Urinary bladder (tissue), 4 donors: ENCODE data around the gene SMR3B. TPM values are rescaled to one million over a fixed set of nuclear protein-coding genes. Genes with fewer than 3 reads are reported as not detected.

Experiments used
- DNase-seq: peaks from one replicate; pipeline ENCODE4 v3.0.0-alpha.2; 2015; ENCODE audit errors: extremely low spot score
- H3K27ac ChIP-seq: one replicate; pipeline ENCODE4 v1.5.1; 2013; ENCODE audit warnings: low read depth, mild to moderate bottlenecking, moderate library complexity
- H3K36me3 ChIP-seq: one replicate; pipeline ENCODE4 v1.6.1; 2013; ENCODE audit warnings: mild to moderate bottlenecking, moderate library complexity; ENCODE audit not compliant: insufficient read depth
- H3K4me1 ChIP-seq: one replicate; pipeline ENCODE4 v1.6.1; 2013; ENCODE audit warnings: mild to moderate bottlenecking, moderate library complexity; ENCODE audit not compliant: insufficient read depth
- H3K4me3 ChIP-seq: one replicate; pipeline ENCODE4 v1.5.1; 2013; ENCODE audit warnings: low read depth, low read length
- WGBS: extraction: QIAGEN DNeasy Blood & Tissue Kit; methylation state at CpG from one replicate; pipeline ENCODE4 v1.1.7; 2013; 5-methylcytosine and 5-hydroxymethylcytosine counted together
- polyA plus RNA-seq: library from polyadenylated mRNA; stranded (reverse); fragments of 200-250 nt; gene quantifications from one replicate; pipeline ENCODE4 v1.2.3, GENCODE V29; 2013
- total RNA-seq: library from RNA; depleted of rRNA; stranded (reverse); fragments of >200 nt; gene quantifications from one replicate; pipeline ENCODE4 v1.2.3, GENCODE V29; 2014
- donor health status: healthy with polysubstance abuse.
- donor health status: healthy.

The SMR3B gene
- total RNA-seq (not detected), polyA plus RNA-seq (not detected)

DNA sequence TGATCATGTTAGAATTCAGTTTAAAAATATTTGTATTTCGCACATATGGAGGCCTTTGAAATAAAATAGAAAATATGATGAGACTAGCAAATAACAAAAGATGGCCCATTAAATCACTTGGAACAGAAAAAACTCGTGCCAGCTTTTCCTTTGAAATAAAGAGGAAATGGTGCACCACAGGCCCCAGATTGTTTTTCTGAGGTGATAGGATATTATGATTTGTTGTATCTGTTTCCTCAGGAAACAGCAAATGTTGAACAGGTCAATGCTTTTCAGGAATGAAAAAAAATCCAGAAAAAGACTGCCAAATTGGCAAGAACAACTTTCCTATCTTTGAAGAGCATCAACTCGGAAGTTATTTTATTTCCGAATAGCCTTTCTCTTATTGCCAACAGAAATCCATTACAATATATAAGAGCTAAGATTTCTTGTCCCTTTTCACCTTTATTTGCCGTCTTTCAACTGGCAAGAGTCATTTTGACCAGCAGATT, at the start of gene SMR3B:
TSS of gene SMR3B (plus strand) at position 441 of the 491 bp plus-strand sequence. CDS start 1,380 bp downstream, outside the sequence.
- 81% methylated on average over 5 of the region's 5 CpGs for WGBS
- no peak within 1 kb of the TSS for H3K4me3 ChIP-seq
- DNase-seq = no peak
- no peaks in the 10 kb centered on the region for H3K36me3 ChIP-seq
- H3K27ac ChIP-seq = no peak within 1 kb of the TSS
- no peaks in the 10 kb centered on the region for H3K4me1 ChIP-seq

DNA sequence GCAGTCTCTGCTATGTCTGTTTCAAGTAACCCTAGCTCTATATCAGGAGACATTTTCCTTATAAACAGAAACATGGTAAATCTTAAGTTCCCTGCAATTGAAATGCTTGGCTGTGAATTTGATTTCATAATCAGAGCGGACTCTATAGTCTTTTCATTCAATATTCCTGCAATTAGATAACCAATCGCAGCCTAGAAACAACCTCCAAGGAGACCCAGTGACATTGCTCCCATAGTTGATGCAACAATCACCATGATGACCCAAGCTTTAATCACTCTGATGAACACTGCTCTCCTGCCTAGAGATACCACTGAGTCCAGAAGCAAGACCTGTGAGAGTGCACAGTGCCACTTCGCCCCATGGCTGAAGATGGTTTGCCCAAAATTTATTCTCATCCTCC, 48.2 kb upstream of the SMR3B start, which contains the start of gene CABS1:
TSS of gene CABS1 (plus strand) at position 301 of the 400 bp plus-strand sequence. CDS start at position 360, 59 bp downstream.
- Histone ChIP-seq H3K4me1 (no peaks in the 10 kb centered on the region), H3K36me3 (no peaks in the 10 kb centered on the region), H3K4me3 (no peak within 1 kb of the TSS), H3K27ac (no peak within 1 kb of the TSS)
- DNase-seq = no peak
- 95% methylated on average over 3 of the region's 3 CpGs for WGBS

DNA sequence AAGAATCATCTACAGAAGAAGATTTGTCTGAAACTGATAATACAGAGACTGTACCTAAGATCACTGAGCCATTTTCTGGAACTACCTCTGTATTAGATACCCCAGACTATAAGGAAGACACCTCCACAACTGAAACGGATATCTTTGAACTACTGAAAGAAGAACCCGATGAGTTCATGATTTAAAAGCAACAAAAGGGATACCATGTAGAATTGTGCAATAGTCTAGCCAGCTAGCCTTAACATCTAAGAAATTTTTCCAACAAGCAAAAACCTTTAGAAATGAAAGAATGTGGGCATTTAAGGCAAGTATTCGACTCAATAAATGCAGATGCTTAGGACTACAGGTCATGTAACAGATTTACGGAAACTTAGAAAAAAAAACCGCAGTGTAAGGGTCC, 46.9 kb upstream of the SMR3B start:
- WGBS = 88% methylated on average over 5 of the region's 5 CpGs
- DNase-seq = no peak
- Histone ChIP-seq H3K36me3 (no peaks in the 10 kb centered on the region), H3K4me1 (no peaks in the 10 kb centered on the region), H3K27ac (no peak overlapping the region), H3K4me3 (no peak overlapping the region)

DNA sequence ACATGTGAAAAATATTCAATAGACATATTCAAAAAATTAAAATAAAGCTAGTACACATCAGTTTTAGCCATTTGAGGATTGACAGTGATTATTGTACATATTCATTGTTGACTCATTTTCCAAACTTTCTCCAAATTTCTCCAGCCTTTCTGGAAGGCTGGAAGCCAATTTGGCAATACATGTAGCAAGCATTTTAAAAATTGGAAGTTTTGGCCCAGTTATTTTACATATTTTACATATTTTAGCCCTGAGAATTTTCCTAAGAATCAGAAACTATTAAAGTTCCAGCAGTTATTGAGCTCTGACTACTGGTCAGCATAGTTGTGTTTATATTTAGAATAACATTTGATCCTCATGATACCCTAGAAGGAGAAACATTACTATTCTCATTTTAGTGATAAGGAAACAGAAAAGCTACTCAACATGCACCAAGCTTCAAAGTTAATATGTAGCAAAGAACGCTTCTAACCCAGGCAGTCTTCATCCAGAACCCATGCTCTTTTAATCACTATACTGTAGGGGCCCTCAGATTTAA, 45.0 kb upstream of the SMR3B start:
- H3K36me3 ChIP-seq = no peaks in the 10 kb centered on the region
- no peak for DNase-seq
- WGBS = 73% methylated on average over 1 of the region's 1 CpG
- H3K4me3 ChIP-seq = no peak overlapping the region
- no peak overlapping the region for H3K27ac ChIP-seq
- H3K4me1 ChIP-seq = no peaks in the 10 kb centered on the region

DNA sequence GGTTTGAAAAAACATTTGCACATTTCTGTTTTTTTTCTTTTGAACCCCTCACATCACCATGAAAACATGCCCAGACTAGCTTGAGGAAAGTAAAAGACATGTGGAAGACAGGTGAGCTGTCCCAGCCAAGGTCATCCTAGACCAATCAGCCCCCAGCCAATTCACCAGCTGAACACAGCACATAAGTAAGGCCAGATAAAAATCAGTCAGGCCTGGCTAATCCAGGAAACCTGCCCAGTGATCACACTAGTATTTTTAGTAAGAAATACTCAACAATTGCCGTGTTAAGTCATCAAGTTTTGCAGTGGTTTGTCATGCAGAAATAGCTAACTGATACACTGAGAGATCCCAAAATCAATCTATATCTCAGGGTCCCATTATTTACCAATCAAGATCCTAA, 26.7 kb upstream of the SMR3B start:
- no peak for DNase-seq
- H3K4me1 ChIP-seq = no peaks in the 10 kb centered on the region
- no peak overlapping the region for H3K27ac ChIP-seq
- 64% methylated on average over 1 of the region's 1 CpG for WGBS
- no peaks in the 10 kb centered on the region for H3K36me3 ChIP-seq
- no peak overlapping the region for H3K4me3 ChIP-seq

DNA sequence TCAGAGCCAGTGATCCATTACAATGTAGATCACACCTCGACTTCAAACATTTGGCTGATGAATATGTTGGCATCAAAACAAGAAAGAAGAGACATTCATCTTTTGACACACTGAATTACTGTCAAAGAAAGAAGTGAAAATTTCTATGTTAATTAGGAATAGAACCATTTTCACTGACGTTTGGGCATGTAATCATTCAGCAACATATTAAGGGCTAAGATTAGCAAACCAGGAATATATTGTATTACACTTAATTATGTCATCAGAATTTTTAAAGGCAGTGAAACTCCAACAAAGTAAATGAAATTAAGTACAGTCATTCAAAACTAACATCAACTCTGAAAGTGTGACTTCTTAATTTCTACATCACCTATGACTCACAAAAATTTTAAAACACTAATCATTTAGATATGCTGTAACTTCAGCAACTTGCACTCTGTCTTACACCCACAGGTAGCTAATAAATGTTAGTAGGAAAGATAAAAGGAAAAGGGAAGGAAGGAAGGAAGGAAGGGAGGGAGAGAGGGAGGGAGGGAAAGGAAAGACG, 23.7 kb upstream of the SMR3B start:
- Histone ChIP-seq H3K4me3 (no peak overlapping the region), H3K36me3 (no peaks in the 10 kb centered on the region), H3K4me1 (no peaks in the 10 kb centered on the region), H3K27ac (no peak overlapping the region)
- WGBS = 70% methylated on average over 3 of the region's 3 CpGs
- DNase-seq = no peak

DNA sequence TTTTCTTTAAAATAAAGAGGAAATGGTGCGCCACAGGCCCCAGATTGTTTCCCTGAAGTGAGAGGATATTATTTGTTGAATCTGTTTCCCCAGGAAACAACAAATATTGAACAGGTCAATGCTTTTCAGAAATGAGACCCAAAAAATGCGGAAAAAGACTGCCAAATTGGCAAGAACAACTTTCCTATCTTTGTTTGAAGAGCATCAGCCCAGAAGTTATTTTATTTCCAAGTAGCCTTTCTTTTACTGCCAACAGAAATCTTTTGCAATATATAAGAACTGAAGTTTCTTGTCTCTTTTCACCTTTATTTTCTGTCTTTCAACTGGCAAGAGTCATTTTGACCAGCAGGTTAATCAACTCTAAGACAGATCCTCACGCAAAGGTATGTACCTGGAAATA, 22.5 kb upstream of the SMR3B start, which contains the start of gene SMR3A:
TSS of gene SMR3A (plus strand) at position 301 of the 400 bp plus-strand sequence. CDS start 1,356 bp downstream, outside the sequence.
- DNase-seq = no peak
- H3K36me3 ChIP-seq = no peaks in the 10 kb centered on the region
- no peaks in the 10 kb centered on the region for H3K4me1 ChIP-seq
- H3K4me3 ChIP-seq = no peak within 1 kb of the TSS
- 71% methylated on average over 3 of the region's 3 CpGs for WGBS
- no peak within 1 kb of the TSS for H3K27ac ChIP-seq

DNA sequence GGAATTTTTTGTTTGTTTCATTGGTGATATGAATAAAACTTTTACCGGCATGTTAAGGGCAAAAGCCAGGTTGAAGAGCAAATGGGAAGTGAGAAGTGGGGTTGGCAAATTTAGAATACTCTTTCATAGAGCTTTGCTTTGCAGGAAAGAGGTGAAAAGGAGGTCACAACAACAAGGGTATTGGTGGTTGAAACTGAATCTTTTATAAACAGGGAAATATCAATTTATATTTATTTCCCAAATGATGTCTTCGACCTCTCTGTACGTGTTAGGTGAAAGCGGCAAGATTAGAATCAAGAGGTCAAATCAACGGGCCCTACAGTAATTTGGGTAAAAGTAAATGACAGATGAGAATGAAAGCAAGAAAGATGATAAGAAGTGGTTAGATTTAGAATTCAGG, 18.9 kb upstream of the SMR3B start:
- no peak overlapping the region for H3K27ac ChIP-seq
- H3K4me3 ChIP-seq = no peak overlapping the region
- DNase-seq = no peak
- no peaks in the 10 kb centered on the region for H3K36me3 ChIP-seq
- 90% methylated on average over 5 of the region's 5 CpGs for WGBS
- H3K4me1 ChIP-seq = no peaks in the 10 kb centered on the region

DNA sequence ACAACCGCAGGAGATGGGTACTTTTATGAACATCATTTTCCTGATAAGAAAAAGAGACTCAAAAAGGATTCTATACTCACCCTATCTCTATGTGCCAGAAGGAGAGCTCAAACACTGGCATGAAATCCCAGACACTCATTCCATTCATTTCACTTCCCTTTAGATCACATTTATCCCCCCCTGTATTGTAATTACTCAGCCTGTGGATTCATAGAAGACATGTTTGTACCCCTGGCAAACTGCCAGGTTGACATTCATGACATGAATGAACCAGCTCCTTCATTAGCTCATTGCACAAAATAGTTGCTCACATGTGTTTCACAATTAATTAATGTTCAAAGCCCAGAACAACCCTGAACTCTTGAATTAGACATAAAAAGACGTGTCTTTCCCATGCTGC, 17.5 kb upstream of the SMR3B start:
- WGBS = 72% methylated on average over 2 of the region's 2 CpGs
- DNase-seq = no peak
- Histone ChIP-seq H3K4me1 (no peaks in the 10 kb centered on the region), H3K4me3 (no peak overlapping the region), H3K27ac (no peak overlapping the region), H3K36me3 (no peaks in the 10 kb centered on the region)

DNA sequence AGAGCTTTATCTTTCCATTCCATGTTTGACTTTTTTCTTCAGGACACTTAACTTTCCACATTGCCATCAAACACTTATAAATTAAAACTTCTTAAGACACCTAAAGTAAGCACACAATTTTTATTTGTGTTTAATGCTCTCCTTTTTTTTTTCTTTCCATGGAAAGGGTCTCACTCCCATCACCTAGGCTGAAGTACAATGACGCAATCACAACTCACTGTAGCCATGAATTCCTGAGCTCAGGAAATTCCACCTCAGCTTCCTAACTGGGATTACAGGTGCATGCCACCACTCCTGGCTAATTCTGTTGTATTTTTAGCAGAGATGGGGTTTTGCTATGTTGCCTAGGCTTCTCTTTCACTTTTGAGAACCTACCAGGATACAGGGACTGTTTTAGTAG, 15.1 kb upstream of the SMR3B start:
- Histone ChIP-seq H3K27ac (no peak overlapping the region), H3K4me3 (no peak overlapping the region), H3K36me3 (no peaks in the 10 kb centered on the region), H3K4me1 (no peaks in the 10 kb centered on the region)
- no peak for DNase-seq
- 94% methylated on average over 1 of the region's 1 CpG for WGBS

DNA sequence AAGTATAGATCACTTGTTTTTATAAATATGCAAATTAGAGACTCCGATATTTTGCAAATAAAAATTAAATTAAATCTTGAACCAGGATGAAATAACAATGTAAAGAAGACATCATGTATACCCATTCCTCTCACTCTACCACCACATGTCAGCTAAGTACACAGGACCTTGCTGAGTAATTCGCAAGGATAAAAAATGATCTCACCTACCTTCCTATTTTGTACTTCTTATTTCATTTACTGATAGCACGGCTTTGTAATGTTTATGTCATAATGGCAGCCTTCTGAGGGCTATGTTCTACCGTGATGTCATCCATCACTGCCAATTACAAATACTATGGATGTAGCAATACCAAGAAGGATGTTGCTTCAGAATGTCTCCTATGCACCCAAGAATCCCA, 10.9 kb upstream of the SMR3B start:
- no peaks in the 10 kb centered on the region for H3K36me3 ChIP-seq
- 93% methylated on average over 4 of the region's 4 CpGs for WGBS
- no peak overlapping the region for H3K27ac ChIP-seq
- DNase-seq = no peak
- no peak overlapping the region for H3K4me3 ChIP-seq
- no peaks in the 10 kb centered on the region for H3K4me1 ChIP-seq

DNA sequence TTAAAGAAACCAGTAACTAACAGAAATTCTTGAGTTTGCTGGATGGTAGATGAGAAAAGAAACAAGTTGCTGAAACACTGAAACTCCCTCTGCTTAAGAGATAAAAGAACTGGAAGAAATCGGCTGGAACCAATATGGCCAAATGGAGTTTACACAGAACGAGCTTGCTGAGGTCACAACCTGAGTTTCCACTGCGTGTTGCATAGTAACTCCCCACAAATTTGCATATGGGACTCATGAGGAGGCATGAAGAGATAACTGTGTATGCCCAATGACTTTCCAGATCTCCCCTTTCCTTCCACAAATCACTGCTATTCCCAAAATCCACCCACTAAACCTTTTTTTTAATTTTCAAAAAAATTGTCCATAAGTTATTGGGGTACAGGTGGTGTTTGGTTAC, 10.2 kb upstream of the SMR3B start:
- DNase-seq = no peak
- Histone ChIP-seq H3K27ac (no peak overlapping the region), H3K4me3 (no peak overlapping the region), H3K36me3 (no peaks in the 10 kb centered on the region), H3K4me1 (no peaks in the 10 kb centered on the region)
- WGBS = 73% methylated on average over 3 of the region's 3 CpGs

DNA sequence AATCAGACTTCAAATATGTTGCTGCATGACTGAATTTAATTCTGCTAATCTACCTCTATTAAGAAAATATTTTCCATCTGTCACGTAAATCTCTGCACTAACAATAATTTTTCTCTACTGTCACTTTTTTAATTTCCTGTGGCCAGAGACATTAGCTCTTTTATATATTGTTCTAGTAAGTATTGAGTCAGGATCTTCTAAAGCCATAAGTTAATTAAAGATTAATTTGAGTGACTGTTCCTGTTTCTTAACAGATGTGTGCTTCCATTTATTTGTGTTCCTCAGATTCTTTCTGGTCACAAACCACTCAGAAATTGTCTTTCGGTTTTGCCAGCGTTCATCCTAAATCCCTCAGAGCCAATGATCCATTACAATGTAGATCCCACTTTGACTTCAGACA, 2.4 kb upstream of the SMR3B start:
- Histone ChIP-seq H3K4me1 (no peaks in the 10 kb centered on the region), H3K4me3 (no peak overlapping the region), H3K36me3 (no peaks in the 10 kb centered on the region), H3K27ac (no peak overlapping the region)
- no peak for DNase-seq
- 79% methylated on average over 3 of the region's 3 CpGs for WGBS

DNA sequence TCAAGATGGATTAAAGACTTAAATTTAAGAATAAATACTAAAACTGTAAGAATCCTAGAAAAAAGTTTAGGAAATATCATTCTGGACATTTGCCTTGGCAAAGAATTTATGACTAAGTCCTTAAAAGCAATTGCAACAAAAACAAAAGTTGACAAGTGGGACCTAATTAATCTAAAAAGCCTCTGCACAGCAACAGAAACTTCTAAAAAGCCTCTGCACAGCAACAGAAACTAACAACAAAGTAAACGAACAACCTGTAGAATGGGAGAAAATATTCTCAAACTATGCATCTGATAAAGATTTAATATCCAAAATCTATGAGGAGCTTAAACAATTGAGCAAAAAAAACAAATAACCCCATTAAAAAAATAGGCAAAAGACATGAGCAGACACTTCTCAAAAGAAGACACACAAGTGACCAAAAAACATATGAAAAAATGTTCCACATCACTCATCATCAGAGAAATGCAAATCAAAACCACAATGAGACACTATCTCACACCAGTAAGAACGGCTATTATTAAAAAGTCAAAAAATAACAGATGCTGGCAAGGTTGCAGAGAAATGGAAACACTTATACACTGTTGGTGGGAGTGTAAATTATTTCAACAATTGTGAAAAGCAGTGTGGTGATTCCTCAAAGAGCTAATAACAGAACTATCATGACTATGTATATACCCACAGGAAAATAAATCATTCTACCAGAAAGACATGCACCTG, 9.3 kb downstream of the SMR3B start:
- H3K4me1 ChIP-seq = no peaks in the 10 kb centered on the region
- no peak overlapping the region for H3K27ac ChIP-seq
- no peak overlapping the region for H3K4me3 ChIP-seq
- DNase-seq = no peak
- WGBS = 61% methylated on average over 2 of the region's 2 CpGs
- H3K36me3 ChIP-seq = no peaks in the 10 kb centered on the region
